ENCODE results near the gene DNAJB12.
A peak's percentile ranks its signal among the peaks of the same experiment; 100 is the strongest.
"Not testable (repeated sequence)": the region's sequence is repeated elsewhere in the genome, so short reads cannot be mapped to it uniquely, and the experiment has no call there.

DNAJB12 gene

DNA sequence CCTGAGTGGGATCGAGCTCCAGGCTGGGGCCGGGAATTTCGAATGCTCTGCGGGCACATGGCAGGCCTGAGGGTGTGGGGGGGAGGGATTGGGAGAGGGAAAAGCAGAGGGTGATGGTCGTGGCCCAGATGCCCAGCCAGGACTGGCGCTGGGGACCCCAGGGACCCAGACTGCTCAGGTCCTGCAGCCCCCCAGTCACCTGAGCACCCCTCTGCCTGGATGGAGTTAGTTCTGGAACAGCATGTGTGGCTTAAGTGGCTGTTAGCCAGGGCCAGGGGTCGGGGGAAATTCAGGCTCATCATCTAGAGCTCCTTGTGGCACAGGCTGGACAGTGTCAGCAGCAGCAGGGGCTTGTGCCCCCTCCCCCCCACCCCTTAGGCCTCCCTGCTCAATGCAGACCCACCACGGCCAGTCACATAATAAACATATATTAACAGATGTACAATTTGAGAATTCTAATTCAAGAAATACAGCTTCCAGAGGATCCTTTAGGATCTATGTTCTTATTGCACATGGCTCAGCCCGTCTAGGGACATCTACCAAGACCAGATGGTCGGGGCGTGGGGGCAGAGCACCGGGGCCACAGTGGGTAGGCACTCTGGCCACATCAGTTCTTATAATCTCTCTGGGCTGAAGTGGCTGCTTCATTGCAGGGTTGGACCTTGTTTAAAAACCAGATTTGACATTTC, 22.2 kb downstream of the DNAJB12 start:
- Histone ChIP-seq H3K36me3 (ENCODE audit: control insufficient read depth in 2 of 2, insufficient read depth in 2 of 2, low read length in 2 of 2) (peaks cover 24 to 26% of the 10 kb centered on the region in 2 donors), H3K4me3 (ENCODE audit: low read length in 2 of 2) (no peak overlapping the region), H3K27me3 (ENCODE audit: control insufficient read depth in 2 of 2, insufficient read depth in 2 of 2, low read length in 2 of 2) (no peaks in the 10 kb centered on the region), H3K9me3 (ENCODE audit: control insufficient read depth in 2 of 2, low read length in 2 of 2) (no peaks in the 10 kb centered on the region), H3K27ac (ENCODE audit: low read depth in 2 of 2, low read length in 2 of 2) (peak overlapping the region; percentile 73 to 77), H3K9ac (ENCODE audit: low read depth in 1 of 2, low read length in 2 of 2) (peak overlapping the region in 1 of 2 donors; percentile 48), H3K4me1 (ENCODE audit: control insufficient read depth in 2 of 2, insufficient read depth in 2 of 2, low read length in 2 of 2) (peaks cover 50% of the 10 kb centered on the region in 2 donors)

- H3K4me3 ChIP-seq (ENCODE audit: low read length in 2 of 2): peak overlapping the region; percentile 0 to 56
- peaks cover 47% of the 10 kb centered on the region in 2 donors for H3K4me1 ChIP-seq (ENCODE audit: control insufficient read depth in 2 of 2, insufficient read depth in 2 of 2, low read length in 2 of 2)
- H3K36me3 ChIP-seq (ENCODE audit: control insufficient read depth in 2 of 2, insufficient read depth in 2 of 2, low read length in 2 of 2): peaks cover 20 to 21% of the 10 kb centered on the region in 2 donors
- H3K9me3 ChIP-seq (ENCODE audit: control insufficient read depth in 2 of 2, low read length in 2 of 2): no peaks in the 10 kb centered on the region
- peak overlapping the region; percentile 48 to 65 for H3K9ac ChIP-seq (ENCODE audit: low read depth in 1 of 2, low read length in 2 of 2)
- peak overlapping the region; percentile 73 to 77 for H3K27ac ChIP-seq (ENCODE audit: low read depth in 2 of 2, low read length in 2 of 2)
- no peaks in the 10 kb centered on the region for H3K27me3 ChIP-seq (ENCODE audit: control insufficient read depth in 2 of 2, insufficient read depth in 2 of 2, low read length in 2 of 2)
Observed at GRCh38 chr10:72331575-72332422, 22.9 kb downstream of the DNAJB12 start.

DNA sequence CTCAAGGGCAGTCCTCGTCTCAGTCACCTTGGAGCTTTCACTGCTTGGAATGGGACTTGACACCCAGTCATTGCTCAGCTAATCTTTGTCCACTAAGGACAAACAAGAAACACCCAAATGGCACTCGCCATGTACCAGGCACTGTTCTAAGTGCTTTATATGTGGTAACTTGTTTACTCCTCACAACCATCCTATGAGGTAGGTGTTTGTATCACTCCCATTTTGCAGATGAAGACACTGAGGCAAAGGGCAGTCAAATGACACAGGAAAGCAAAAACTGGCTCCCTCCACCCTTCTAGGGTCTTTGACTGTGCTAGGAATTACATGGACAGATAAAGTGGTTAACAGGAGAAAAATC, 24.7 kb downstream of the DNAJB12 start:
- no peak overlapping the region for H3K27ac ChIP-seq (ENCODE audit: low read depth in 2 of 2, low read length in 2 of 2)

DNA sequence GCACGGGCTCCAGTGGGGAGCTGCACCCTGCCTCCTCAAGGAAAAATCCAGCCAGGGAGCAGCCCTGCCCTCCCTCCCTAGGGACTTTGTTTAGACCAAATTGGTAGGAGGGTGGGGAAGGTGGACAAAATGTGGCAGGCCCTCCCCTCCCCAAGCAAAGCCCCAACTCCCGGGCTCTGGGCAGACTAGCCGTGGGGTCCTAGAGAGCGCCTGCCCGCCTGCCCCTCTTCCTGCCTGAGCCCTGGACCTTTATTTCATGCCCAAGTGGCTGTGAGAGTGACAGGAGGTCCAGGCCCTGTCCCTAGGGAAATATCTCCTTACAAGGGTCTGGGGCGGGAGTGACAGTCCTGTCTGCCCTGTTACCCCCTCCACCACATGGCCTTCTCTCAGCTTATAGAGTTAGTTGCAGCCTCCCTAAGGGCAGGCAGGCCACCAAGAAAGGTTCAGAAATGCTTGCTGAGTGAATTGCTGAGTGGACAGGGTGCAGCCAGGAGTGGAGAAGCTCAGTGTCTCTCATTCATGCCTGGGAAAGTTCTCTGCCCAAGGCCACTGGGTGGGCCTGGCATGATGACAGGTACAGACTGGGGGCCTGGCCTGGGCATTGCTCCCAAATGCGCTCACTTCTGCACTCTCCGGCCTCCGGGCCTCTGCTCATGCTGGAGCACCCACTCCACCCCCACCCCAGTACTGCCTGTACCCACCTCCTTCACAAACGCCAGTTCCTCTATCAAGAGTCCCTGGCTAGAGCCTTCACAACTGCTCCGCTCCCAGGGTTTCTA, 25.2 kb downstream of the DNAJB12 start:
- Histone ChIP-seq H3K27ac (ENCODE audit: low read depth in 2 of 2, low read length in 2 of 2) (no peak overlapping the region), H3K27me3 (ENCODE audit: control insufficient read depth in 2 of 2, insufficient read depth in 2 of 2, low read length in 2 of 2) (no peaks in the 10 kb centered on the region)

More for the DNA sequence above, 24.7 kb downstream of the DNAJB12 start:
- Histone ChIP-seq H3K9ac (ENCODE audit: low read depth in 1 of 2, low read length in 2 of 2) (no peak overlapping the region), H3K4me3 (ENCODE audit: low read length in 2 of 2) (no peak overlapping the region), H3K9me3 (ENCODE audit: control insufficient read depth in 2 of 2, low read length in 2 of 2) (no peaks in the 10 kb centered on the region), H3K27me3 (ENCODE audit: control insufficient read depth in 2 of 2, insufficient read depth in 2 of 2, low read length in 2 of 2) (no peaks in the 10 kb centered on the region), H3K4me1 (ENCODE audit: control insufficient read depth in 2 of 2, insufficient read depth in 2 of 2, low read length in 2 of 2) (peaks cover 32 to 41% of the 10 kb centered on the region in 2 donors), H3K36me3 (ENCODE audit: control insufficient read depth in 2 of 2, insufficient read depth in 2 of 2, low read length in 2 of 2) (peaks cover 3 to 9% of the 10 kb centered on the region in 2 donors)

DNA sequence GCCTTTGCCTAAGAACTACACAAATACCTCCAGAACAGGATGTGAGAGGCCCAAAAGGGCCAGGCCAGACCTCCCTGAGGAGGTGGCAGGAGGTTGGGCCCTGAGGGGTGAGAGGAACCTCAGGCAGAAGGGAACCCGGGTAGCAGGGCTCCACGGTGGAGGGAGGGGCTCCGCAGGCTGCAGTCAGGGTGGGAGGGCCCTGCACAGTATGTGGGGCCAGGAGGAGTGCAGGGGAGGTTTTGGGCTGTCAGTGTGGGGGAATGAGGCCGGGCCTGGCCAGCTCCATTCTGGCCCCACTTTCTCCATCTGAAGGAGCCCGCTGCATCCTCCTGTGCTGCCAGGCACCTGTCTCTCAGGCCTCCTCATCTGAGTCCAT, 25.9 kb downstream of the DNAJB12 start:
- Histone ChIP-seq H3K27ac (ENCODE audit: low read depth in 2 of 2, low read length in 2 of 2) (no peak overlapping the region), H3K4me1 (ENCODE audit: control insufficient read depth in 2 of 2, insufficient read depth in 2 of 2, low read length in 2 of 2) (peaks cover 26 to 39% of the 10 kb centered on the region in 2 donors), H3K9me3 (ENCODE audit: control insufficient read depth in 2 of 2, low read length in 2 of 2) (no peaks in the 10 kb centered on the region), H3K36me3 (ENCODE audit: control insufficient read depth in 2 of 2, insufficient read depth in 2 of 2, low read length in 2 of 2) (peaks cover 0 to 4% of the 10 kb centered on the region in 2 donors), H3K27me3 (ENCODE audit: control insufficient read depth in 2 of 2, insufficient read depth in 2 of 2, low read length in 2 of 2) (no peaks in the 10 kb centered on the region), H3K9ac (ENCODE audit: low read depth in 1 of 2, low read length in 2 of 2) (no peak overlapping the region), H3K4me3 (ENCODE audit: low read length in 2 of 2) (no peak overlapping the region)

More for the DNA sequence above, 25.2 kb downstream of the DNAJB12 start:
- Histone ChIP-seq H3K9me3 (ENCODE audit: control insufficient read depth in 2 of 2, low read length in 2 of 2) (no peaks in the 10 kb centered on the region), H3K9ac (ENCODE audit: low read depth in 1 of 2, low read length in 2 of 2) (peak overlapping the region in 1 of 2 donors; percentile 7), H3K36me3 (ENCODE audit: control insufficient read depth in 2 of 2, insufficient read depth in 2 of 2, low read length in 2 of 2) (peaks cover 0 to 9% of the 10 kb centered on the region in 2 donors), H3K4me3 (ENCODE audit: low read length in 2 of 2) (no peak overlapping the region), H3K4me1 (ENCODE audit: control insufficient read depth in 2 of 2, insufficient read depth in 2 of 2, low read length in 2 of 2) (peaks cover 29 to 42% of the 10 kb centered on the region in 2 donors)

DNA sequence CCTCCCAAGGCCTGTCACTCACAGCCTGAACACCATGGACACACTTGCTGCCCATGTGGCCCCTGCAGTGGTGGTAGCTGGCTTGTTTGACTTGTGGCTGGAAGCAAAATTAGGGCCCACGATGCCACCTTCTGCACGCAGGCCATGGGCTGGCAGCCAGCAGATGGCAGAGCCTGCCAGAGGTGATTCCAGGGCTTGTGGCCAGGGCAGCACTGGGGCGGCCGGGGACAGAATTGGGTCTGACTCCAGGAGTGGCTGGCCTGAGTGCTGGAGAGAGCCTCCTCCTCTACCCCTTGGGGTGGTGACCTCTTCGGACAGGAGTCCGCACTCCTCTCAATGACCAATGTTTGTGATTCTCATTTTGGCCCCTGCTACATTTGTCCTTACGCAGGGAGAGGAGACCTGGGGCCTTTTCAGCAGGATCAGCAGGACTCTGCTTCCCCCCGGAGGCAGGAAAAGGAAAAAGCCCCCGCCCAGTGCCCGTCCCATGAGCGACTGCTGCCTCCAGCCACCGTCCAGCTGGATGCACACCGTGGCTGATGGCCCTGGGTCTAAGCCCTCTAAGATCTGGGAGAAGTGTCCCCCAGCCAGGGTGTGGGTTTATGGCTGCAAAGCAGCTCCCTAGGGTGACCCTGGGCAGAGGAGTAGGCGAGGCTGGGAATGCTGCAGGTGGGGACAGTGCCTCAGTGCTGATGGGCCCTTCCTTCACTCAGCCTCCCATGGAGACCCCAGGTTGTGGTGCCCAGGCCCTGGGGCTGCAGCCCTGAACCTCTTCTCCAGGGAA, 26.5 kb downstream of the DNAJB12 start:
- H3K27me3 ChIP-seq (ENCODE audit: control insufficient read depth in 2 of 2, insufficient read depth in 2 of 2, low read length in 2 of 2): no peaks in the 10 kb centered on the region
- H3K36me3 ChIP-seq (ENCODE audit: control insufficient read depth in 2 of 2, insufficient read depth in 2 of 2, low read length in 2 of 2): no peaks in the 10 kb centered on the region
- H3K9ac ChIP-seq (ENCODE audit: low read depth in 1 of 2, low read length in 2 of 2): peak overlapping the region; percentile 24 to 64
- H3K9me3 ChIP-seq (ENCODE audit: control insufficient read depth in 2 of 2, low read length in 2 of 2): no peaks in the 10 kb centered on the region
- peaks cover 26 to 34% of the 10 kb centered on the region in 2 donors for H3K4me1 ChIP-seq (ENCODE audit: control insufficient read depth in 2 of 2, insufficient read depth in 2 of 2, low read length in 2 of 2)
- peak overlapping the region; percentile 5 to 38 for H3K27ac ChIP-seq (ENCODE audit: low read depth in 2 of 2, low read length in 2 of 2)
- H3K4me3 ChIP-seq (ENCODE audit: low read length in 2 of 2): no peak overlapping the region

GRCh38 chr10:72326665-72327603, 27.8 kb downstream of the DNAJB12 start:
- H3K27ac ChIP-seq (ENCODE audit: low read depth in 2 of 2, low read length in 2 of 2); H3K27me3 ChIP-seq (ENCODE audit: control insufficient read depth in 2 of 2, insufficient read depth in 2 of 2, low read length in 2 of 2); H3K9ac ChIP-seq (ENCODE audit: low read depth in 1 of 2, low read length in 2 of 2); H3K9me3 ChIP-seq (ENCODE audit: control insufficient read depth in 2 of 2, low read length in 2 of 2); H3K36me3 ChIP-seq (ENCODE audit: control insufficient read depth in 2 of 2, insufficient read depth in 2 of 2, low read length in 2 of 2): not testable (repeated sequence)
- Histone ChIP-seq H3K4me1 (ENCODE audit: control insufficient read depth in 2 of 2, insufficient read depth in 2 of 2, low read length in 2 of 2) (peaks cover 21 to 32% of the 10 kb centered on the region in 2 donors), H3K4me3 (ENCODE audit: low read length in 2 of 2) (peak overlapping the region in 1 of 2 donors; percentile 26)

- H3K27me3 ChIP-seq (ENCODE audit: control insufficient read depth in 2 of 2, insufficient read depth in 2 of 2, low read length in 2 of 2); H3K9me3 ChIP-seq (ENCODE audit: control insufficient read depth in 2 of 2, low read length in 2 of 2); H3K36me3 ChIP-seq (ENCODE audit: control insufficient read depth in 2 of 2, insufficient read depth in 2 of 2, low read length in 2 of 2): not testable (repeated sequence)
- Histone ChIP-seq H3K27ac (ENCODE audit: low read depth in 2 of 2, low read length in 2 of 2) (peak overlapping the region; percentile 29 to 52), H3K9ac (ENCODE audit: low read depth in 1 of 2, low read length in 2 of 2) (peak overlapping the region in 1 of 2 donors; percentile 16), H3K4me1 (ENCODE audit: control insufficient read depth in 2 of 2, insufficient read depth in 2 of 2, low read length in 2 of 2) (peaks cover 17 to 23% of the 10 kb centered on the region in 2 donors), H3K4me3 (ENCODE audit: low read length in 2 of 2) (peak overlapping the region in 1 of 2 donors; percentile 5)
Observed at GRCh38 chr10:72325243-72326175, 29.2 kb downstream of the DNAJB12 start.
